ENCODE measurements around the gene EEF1G.
"Not testable (repeated sequence)": the region's sequence is repeated elsewhere in the genome, so short reads cannot be mapped to it uniquely, and the experiment has no call there.

Gene EEF1G

DNA sequence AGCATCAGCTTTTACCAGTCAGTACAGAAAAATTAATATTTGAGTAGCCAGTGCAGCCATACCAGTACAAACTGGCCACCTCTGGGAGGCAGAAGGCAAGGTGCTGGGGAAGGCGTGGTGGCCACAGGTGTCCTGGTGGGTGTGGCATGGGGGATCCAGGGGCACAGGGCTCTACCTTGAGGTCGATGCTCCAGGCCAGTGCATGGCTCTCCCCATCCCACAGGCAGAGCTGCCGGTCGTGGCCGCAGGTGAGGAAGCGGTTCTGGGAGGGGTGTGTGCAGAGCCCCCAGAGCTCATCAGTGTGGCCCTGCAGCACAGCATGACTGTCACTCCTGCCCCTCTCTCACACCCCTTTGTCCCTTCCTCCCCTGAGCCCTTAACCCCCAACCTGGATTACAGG, 31.8 kb upstream of the EEF1G start:
- no peak for DNase-seq

DNA sequence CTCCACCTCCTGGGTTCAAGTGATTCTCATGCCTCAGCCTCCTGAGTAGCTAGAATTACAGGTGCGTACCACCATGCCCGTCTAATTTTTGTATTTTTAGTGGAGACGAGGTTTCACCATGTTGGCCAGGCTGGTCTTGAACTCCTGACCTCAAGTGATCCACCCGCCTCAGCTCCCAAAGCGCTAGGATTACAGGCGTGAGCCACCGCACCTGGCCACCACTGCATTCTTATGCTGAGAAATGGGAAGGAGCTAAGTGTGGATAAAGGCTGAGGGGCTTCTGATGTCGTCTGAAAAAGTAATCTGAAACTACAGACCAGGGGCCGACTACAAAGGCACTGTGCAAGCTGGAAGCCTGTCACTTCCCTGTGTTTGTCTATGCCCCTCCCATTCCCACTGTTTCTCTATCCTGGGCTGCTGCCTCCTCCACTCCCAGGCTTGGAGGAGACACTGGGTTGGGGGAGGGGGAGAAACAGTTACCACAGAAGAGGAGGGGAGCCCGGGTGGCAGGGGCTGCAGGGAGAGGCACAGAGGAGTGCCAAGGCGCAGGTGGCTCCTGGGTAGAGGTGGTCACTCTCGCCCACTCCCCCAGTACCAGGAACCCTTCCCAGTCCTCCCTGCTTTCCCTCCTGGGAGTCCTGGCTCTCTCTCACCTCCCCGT, 30.9 kb upstream of the EEF1G start:
- peak; percentile 49 for DNase-seq

DNA sequence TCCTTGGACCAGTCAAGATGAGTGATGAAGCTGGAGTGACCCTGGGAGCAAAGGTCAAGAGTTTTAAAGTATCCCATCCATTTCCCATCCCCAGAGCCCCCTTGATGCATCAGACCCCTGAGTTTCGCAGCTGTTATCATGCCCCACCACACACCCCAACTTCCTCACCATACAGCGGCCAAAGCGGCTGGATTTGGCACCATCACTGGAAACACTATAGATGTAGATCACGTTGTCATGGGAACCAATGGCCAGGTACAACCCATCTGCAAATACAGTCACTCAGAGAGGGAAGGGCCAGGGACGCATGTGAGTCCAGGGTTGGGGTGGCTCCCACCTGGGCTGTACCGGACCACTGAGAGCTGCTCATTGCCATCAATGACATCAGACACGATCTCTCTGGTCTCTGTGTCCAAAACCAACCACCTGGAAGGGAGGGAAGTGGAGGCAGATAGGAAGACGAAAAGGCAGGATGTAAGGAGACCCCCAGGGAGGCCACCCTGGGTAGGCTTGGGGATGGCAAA, 30.1 kb upstream of the EEF1G start:
- no peak for DNase-seq

DNA sequence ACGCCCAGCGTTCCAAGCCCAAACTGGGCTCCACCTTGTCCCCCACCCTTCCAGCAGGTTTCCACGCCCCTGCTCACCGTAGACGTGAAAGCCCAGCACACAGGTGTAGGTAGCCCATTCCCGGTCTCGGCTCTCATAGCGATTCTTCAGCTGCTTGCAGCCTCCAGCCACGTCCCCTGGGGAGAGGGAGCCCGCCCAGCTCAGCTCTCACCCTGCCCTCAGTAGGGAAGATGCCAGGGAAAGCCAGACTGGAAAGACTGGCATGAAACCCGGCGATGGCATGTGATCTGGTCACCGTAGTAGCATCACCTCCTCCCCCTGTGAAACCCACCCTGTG, 29.3 kb upstream of the EEF1G start:
- DNase-seq: no peak

DNA sequence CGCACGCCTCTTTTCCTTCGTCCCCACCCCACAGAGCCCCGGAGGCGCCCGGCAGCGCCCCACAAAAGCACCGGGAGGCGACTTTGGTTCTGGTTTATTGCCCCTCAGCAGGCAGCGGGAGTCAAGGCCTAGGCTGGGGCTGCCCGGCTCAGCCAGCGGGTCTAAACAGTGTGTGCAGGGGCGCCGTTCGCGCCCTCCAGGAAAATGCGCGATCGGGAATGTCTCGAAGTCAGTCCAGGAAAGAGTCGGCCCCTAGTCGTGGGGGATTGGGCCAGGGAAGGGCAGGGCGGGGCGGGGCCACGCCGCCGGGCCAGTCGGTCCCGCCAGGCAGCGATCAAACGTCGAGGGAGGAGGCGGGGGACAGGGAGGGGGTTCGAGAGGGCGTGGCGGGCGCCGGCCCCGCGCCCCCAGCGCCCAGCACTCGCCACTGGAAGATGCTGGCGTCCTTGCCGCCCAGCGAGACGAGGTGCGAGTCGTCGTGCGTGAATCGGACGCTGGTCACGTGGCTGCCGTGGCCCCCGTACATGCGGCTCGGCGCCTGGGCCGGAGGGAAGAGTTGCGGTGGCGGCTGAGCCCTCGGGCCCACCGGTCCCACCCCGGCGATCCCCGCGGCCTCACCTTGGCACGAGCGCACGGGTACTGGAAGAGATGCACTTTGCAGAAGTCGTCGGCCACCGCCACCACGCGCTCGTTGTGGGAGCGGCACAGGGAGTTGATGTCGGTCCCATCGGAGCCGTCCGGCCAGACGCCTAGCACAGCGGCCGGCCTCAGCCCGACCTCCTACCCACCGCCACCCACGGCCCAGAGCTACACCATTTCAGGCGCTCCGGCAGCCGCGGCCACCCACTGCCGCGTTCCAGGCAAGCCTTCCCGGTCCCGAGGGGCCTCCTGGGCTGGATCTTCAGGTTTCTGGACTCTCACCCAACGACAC, 28.7 kb upstream of the EEF1G start:
- peak; percentile 83 for DNase-seq

DNA sequence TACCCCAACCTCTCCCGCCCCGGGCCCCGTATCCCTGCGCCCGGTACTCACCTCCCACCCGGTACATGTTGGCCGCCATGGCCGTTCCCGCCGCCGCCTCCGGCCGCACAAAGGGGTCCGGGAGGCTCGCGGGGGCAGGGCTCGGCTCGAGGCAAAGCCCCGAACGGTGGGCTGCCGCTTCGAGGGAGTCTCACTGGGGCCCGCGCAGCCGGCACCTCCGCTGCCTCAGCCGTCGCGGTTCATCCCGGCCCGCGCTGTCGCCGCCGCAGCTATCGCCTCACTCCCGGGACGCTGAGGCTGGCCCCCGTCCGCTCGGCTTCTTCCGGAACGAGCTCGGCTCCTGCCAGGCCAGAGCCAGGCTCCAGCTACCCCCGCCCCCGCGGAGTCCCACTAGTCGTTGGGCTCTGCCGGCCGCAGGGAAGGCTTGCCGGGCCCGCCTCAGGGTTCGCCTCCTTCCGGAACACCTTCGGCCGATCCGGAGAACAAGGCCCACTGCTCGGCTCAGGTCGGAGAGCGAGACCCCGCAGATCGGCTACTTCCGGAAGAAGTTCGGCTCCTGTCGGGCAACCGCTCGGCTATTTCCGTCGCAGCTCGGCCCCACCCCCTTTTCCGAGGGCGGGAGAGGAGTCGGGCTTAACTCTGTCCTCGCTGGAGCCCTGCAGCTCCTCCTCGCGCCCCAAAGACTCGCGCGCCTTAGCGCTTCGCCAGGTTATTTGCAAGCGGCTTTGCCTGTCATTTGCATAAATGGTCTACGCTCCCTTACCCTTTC, 27.9 kb upstream of the EEF1G start, which contains the start of gene MTA2:
MTA2 (minus strand) TSS at position 494 of the 769 bp plus-strand sequence; CDS start at position 79, 415 bp downstream.
- peak; percentile 97 for DNase-seq

DNA sequence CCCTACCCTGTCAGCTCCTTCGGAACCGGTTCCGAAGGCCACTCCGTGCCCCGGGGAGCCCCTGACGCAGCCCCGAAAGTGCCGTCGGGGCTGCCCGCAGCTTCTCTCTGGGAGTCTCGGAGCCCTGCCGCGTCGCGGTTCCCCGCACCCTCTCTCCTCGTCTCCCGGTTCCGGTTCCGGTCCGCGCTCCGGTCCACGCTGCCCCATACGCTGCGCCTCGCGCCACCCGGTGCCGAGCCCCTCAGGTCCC, 27.4 kb upstream of the EEF1G start:
- DNase-seq: no peak

DNA sequence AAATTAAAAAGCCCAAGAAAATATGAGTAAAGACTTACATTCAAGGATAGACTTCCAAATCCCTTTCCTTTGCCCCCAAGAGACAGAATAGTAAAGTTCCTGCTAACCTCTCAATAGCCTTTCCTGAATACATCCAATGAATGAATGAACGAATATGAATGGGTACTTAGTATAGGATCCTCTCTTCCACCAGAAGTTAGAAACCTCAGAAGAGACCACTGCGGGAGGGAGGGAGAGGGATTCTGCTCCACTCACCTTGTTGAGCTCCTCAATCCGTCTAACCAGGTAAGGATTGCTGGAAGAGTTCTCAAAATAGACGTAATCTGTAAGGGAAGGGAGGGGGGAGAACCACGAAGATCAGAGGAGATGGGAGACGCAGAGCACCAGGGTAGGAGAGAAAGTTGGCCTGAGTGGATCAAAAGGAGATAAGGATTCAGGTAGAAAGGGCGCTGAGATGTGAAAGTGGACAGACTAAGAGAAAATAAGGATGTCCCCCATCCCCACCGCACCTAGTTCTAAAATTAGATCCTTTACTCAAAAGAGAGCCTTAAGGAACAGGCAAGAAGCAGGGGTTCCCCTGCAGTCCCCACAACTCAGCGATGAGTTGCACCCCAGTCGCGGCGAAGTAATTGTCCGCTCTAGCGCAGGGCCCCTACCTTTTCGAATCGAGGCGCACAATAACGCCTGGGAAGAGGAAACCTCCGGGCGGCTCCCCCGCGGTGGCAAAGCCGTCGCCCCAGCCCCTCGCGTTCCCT, 26.9 kb upstream of the EEF1G start:
- DNase-seq: no peak

DNA sequence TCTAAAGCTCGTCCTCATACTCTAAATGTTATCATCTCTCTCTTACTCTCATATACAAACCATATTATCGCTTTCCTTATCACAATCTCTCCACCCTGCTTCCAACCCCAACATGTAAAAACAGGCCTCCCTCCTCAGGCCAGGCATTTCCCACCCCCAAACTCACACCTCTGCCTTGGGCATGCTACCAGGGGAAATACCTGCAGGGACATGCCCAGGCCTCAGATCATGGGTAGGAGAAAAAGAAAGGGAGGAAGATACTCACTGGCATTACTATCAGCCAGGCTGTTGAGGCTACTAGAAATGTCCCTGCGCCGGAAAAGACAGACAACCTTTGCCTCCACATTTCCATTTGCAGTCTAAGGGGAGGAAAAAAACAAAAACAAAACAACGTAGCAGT, 26.2 kb upstream of the EEF1G start:
- no peak for DNase-seq

DNA sequence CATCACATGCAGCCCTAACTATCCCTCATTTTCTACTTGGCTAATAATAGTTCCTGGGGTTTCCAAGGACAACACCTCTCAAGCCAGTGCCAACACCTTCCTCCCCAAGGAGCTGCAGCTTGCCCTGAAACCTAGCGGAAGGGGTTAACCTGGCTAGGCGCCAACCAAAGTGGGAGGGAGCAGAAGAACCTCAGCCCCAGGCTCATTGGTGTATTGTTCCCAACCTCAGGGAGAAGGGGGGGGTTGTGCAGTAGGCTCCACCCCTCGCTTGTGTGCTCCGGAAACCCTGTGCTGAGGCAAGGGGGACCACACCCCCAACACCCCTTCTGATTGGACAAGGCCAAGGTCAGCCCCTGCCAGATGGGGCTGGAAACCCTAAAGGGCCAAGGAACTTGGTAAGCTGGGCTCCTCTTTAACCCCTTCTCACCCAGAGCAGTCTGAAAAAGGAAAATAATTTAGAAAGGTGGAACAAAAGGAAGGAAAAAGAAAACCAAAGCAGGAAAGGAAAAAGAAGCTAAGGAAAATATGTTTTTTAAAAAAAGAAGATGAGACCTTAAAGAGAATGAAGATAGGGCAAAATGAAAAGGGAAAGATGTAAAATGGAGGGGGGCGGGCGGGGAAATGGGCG, 25.5 kb upstream of the EEF1G start:
- peak; percentile 62 for DNase-seq

DNA sequence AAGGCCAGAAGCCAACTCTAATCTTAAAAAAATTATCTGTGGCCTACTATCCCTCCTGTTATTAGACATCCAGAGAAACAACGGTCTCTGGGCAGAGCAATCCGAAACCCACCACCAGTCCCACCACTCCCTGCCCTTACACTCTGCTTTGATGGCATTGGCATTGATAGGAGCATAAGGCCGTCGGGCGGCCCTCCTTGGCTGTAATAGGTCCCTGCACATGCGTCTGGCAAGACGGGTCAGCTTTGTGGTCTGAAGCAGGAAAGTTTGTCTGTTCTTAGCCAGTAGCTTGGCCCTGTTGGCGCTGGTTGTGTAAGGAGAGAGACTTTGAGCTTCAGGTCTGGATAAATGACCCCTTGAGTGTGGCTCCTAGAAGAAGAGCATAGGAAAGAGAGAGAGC, 21.4 kb upstream of the EEF1G start:
- no peak for DNase-seq

DNA sequence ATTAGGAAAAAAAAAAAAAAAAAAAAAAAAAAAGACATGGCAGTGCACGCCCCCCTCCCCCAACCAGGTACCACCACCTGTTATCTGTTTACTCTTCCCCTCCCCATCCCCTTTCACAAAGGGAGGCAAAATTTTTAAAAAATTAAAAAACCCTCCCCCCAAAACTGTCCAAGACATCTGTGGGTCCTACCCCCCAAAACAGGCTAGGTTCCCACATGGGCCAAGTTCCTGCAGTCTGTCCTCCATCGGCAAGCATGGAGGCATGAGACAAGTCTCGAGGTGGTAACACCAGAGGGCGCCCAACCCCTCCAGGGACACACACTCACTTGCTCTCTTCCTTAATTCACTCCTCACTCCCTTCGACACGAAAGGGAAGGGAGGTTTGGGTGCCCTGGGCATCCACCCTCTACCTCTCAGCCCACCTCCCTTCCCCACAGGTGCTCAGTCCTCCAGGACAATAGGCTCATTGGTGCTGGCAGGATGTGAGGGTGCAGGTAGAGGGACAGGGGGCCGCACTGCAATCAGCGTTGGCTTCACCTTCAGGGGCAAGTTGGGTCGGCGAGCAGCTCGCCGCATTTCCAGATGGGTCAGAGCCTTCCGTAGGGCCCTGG, 19.8 kb upstream of the EEF1G start:
- DNase-seq: peak; percentile 29

DNA sequence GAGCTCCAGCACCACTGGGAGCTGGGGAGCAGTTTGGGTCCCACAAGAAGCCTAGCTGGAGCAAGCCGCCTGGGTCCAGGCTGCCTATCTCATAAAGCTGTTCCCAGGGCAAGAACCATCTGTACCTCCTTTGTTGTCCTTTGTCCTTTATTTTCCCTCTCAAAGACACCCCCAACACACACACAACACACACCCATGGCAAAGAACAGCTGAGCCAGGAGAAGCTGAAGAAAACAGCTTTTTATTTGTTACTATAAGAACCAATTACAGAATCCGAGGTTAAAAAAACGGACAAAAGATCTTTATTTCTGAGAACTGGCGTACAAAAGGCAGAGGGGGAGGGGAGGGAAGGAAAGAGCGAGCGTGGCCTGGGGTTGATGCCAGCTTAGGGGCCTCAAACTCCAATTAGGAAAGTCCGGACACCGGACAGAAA, 19.3 kb upstream of the EEF1G start:
- DNase-seq: no peak

DNA sequence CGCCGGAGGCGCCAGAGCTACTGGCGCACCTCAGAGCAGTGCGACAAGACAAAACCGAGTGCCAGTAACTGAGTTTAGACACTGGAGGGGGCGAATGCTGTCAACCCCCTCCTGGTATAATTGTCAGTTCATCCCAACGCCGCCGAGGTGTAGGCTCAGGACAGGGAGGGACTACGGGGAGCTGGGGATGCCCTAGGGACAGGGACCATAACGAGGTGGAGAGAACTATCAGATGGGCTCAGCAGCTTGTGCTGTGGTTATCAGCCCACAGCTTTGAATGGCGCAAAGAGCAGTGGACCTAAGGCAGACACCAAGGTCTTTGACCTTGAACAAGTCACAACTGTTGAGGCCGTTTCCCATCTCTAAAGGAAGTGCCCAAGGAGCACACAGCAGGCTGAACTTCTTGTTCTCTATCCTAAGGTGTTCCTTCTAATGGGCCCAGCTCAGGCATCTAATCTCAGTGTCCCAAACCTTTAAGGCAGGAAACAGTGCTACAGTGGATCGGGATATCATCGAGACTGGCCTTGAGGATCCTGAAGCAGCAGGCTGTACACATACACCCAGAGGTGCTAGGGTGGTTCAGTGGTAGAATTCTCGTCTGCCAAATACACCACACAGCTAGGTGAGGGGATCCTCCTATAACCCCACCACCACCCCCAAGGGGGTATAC, 18.6 kb upstream of the EEF1G start:
- DNase-seq: no peak

DNA sequence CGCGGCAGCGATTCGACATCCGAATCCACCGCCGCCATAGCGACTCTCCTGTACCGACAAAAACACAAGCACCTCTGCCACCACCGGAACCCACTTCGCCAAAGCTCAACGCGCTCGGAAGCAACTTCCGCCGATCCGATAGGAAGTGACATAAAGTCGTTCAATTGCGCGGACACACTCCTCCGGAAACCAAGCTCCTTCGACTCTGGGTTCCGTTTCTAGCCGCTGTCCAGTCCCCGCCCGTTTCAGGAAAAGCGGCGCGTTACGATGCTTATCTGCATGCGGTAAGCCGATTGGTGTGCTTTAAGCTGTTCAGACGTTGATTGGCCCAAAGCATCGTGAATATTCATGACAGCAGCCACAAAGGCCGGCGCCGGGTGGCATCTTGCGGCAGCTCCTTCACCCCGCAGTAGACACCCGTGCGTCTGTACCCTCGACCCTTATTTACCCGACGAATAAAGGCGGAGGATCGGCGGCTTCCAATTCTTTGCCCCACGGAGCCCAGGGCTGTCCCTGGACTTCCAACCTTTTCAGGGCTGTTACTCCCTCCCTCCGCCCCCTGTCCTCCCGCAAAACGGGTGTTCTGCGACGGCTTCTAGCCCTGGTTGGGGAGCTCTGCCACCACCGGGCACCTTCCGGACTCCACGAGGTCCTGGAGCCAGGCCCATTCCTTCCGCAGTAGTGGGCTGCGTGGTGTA, 17.9 kb upstream of the EEF1G start, which contains the start of gene TUT1:
TUT1 (minus strand) TSS at position 76 of the 698 bp plus-strand sequence; CDS start at position 38, 38 bp downstream.
- peak; percentile 86 for DNase-seq

DNA sequence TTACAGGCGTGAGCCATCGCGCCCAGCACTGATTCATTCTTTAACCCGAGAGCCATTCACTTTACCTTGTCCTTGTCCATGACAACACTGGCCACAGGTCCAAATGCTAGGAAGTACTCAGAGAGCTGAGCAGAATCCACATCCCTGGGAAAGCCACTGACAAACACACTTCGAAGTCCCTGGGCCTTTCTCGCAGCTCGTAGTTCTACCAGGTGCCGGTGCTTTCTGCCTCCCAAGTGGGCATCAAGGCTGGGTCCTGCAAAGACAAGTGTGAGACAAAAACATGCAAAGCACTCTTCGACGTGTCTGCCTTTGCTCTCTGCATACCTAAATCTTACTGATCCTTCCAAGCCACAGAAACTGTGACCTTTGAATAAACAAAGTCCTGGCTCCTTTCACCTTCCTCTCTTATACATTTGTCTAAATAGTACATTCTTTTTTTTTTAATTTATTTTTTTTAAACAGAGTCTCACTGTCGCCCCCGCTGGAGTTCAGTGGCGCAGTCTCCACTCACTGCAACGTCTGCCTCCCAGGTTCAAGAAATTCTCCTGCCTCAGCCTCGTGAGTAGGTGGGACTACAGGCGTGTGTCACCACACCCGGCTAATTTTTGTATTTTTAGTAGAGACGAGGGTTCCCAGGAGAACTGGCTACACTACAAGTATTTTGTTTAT, 15.4 kb upstream of the EEF1G start:
- DNase-seq: no peak

DNA sequence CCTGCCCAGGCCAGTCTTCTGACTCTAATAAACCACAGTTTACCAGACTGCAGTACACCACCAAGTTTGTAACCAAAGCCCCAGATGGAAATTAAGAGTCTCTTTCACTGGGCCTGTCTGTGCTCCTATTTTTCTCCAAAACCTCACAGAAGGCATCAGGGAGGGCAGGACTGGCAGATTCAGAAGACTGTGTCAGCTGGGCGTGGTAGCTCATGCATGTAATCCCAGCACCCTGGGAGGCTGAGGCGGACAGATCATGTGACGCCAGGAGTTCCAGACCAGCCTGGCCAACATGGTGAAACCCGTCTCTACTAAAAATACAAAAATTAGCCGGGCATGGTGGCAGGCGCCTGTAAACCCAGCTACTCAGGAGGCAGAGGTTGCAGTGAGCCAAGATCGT, 11.7 kb upstream of the EEF1G start:
- not testable (repeated sequence) for DNase-seq

DNA sequence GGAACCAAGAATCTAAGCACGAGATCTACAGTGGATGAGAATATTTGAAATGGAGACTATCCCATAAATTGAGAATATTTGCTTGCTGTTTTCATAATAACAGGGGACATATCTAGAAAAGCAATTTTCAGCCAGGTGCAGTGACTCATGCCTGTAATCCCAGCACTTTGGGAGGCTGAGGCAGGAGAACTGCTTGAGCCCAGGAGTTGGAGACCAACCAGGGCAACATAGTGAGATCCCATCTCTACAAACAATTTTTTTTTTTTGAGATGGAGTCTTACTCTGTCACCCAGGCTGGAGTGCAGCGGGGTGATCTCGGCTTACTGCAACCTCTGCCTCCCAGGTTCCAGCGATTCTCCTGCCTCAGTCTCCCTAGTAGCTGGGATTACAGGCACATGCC, 8.0 kb upstream of the EEF1G start:
- DNase-seq: not testable (repeated sequence)

DNA sequence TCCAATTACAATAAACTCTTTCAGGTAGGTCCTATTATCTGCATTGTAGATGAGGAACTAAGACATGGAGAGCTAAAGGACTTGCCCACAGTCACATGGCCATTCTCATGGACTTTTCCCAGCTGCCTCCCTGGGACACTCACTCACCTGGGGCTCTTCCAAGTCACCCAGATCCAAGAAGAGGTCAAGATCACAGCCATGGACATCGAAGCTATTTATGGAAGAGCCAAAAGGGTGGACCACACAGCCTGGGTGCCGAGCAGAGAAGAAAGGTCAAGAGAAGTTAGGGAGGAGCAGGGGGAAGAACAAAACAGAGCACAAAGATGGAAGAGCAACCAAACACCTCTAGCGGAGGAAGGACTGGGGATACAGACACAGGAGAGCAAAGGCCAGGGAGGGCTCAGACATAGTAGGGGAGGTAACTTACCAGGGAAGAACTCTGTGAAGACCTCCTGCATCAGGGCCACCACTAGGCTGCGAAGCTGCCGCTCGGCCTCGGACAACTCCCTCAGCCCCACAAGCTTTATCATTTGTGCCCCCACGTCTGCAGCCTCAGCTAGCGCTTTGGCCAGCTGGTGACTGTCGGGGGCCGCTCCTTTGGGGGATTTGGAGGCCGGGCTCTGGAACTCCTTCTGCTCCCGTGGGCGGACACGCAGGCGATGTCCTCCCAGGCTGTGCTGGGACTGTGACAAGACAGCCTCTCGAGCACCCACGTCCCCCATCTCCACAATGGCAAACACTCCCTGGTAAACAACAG, 7.4 kb upstream of the EEF1G start:
- no peak for DNase-seq

Data from right kidney (tissue), 1 donor.